ENCODE data around the gene ENTR1. TPM values are rescaled to one million over a fixed set of nuclear protein-coding genes. Genes with fewer than 3 reads are reported as not detected.

Gene ENTR1
- total and polyA plus RNA-seq, 2 of the 13 experiments (the other 11 are each of a cell fraction or from before 2014, with no cell fraction given) = 70.1 to 76.4 TPM

- TF ChIP-seq NFKBIZ (CRISPR knock-in tag; IDR thresholded peaks at IDR 0.05) (no peak; the same call in 1 of the 2 replicates), ZNF451 (CRISPR knock-in tag; IDR thresholded peaks at IDR 0.05) (peak; percentile 92; the same call in 1 of the 2 replicates), RFXAP (CRISPR knock-in tag; IDR thresholded peaks at IDR 0.05; ENCODE audit: borderline replicate concordance) (peak; percentile 89; the same call in 1 of the 2 replicates), YEATS4 (CRISPR knock-in tag; IDR thresholded peaks at IDR 0.05; ENCODE audit: borderline replicate concordance) (peak; percentile 86), ZNF20 (CRISPR knock-in tag; IDR thresholded peaks at IDR 0.05) (no peak), MTERF4 (CRISPR knock-in tag; IDR thresholded peaks at IDR 0.05) (no peak), ZKSCAN5 (CRISPR knock-in tag; IDR thresholded peaks at IDR 0.05) (no peak), ZKSCAN8 (CRISPR knock-in tag; IDR thresholded peaks at IDR 0.05; ENCODE audit: borderline replicate concordance) (no peak), PAX8 (CRISPR knock-in tag; IDR thresholded peaks at IDR 0.05; ENCODE audit: borderline replicate concordance) (peak; percentile 94; the same call in 1 of the 2 replicates), RCOR2 (CRISPR knock-in tag; IDR thresholded peaks at IDR 0.05) (no peak), HOXA9 (CRISPR knock-in tag; IDR thresholded peaks at IDR 0.05; ENCODE audit: borderline replicate concordance) (peak; percentile 93), NR2F6 (IDR thresholded peaks at IDR 0.05) (no peak), NR2F6 (CRISPR knock-in tag; IDR thresholded peaks at IDR 0.05) (peak; percentile 61; the same call in 1 of the 2 replicates), HNF4G (IDR thresholded peaks at IDR 0.05; ENCODE audit: borderline replicate concordance, low read depth, low read length) (no peak), HNF4G (CRISPR knock-in tag; IDR thresholded peaks at IDR 0.05; ENCODE audit: borderline replicate concordance, low read depth) (peak; percentile 69; the same call in 1 of the 2 replicates), NAIF1 (CRISPR knock-in tag; IDR thresholded peaks at IDR 0.05; ENCODE audit: borderline replicate concordance) (no peak), FOXA1 (IDR thresholded peaks at IDR 0.05) (no peak), FOXA1 (CRISPR knock-in tag; IDR thresholded peaks at IDR 0.05) (no peak; the same call in 1 of the 2 replicates), GABPB1 (CRISPR knock-in tag; IDR thresholded peaks at IDR 0.05) (peak; percentile 94), ZNF234 (CRISPR knock-in tag; conservative IDR thresholded peaks at IDR 0.05) (0 out of 2 replicates have a peak, but pooled peaks have one; percentile 32), ZNF567 (CRISPR knock-in tag; IDR thresholded peaks at IDR 0.05; ENCODE audit: borderline replicate concordance) (no peak), KAT8 (CRISPR knock-in tag; IDR thresholded peaks at IDR 0.05) (peak; percentile 89), AHR (CRISPR knock-in tag; IDR thresholded peaks at IDR 0.05) (no peak; the same call in 1 of the 2 replicates), IKZF5 (CRISPR knock-in tag; IDR thresholded peaks at IDR 0.05) (peak; percentile 63; the same call in 1 of the 2 replicates), ZZZ3 (CRISPR knock-in tag; IDR thresholded peaks at IDR 0.05; ENCODE audit: borderline replicate concordance) (peak; percentile 57; the same call in 1 of the 2 replicates)
- TF ChIP-seq, protein P1, sequence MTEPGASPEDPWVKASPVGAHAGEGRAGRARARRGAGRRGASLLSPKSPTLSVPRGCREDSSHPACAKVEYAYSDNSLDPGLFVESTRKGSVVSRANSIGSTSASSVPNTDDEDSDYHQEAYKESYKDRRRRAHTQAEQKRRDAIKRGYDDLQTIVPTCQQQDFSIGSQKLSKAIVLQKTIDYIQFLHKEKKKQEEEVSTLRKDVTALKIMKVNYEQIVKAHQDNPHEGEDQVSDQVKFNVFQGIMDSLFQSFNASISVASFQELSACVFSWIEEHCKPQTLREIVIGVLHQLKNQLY (CRISPR knock-in tag; IDR thresholded peaks at IDR 0.05) = peak; percentile 62; the same call in 1 of the 2 replicates
- TF ChIP-seq, protein P2, sequence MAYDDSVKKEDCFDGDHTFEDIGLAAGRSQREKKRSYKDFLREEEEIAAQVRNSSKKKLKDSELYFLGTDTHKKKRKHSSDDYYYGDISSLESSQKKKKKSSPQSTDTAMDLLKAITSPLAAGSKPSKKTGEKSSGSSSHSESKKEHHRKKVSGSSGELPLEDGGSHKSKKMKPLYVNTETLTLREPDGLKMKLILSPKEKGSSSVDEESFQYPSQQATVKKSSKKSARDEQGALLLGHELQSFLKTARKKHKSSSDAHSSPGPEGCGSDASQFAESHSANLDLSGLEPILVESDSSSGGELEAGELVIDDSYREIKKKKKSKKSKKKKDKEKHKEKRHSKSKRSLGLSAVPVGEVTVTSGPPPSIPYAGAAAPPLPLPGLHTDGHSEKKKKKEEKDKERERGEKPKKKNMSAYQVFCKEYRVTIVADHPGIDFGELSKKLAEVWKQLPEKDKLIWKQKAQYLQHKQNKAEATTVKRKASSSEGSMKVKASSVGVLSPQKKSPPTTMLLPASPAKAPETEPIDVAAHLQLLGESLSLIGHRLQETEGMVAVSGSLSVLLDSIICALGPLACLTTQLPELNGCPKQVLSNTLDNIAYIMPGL (CRISPR knock-in tag; IDR thresholded peaks at IDR 0.05; ENCODE audit: borderline replicate concordance in 1 of 2, low read depth in 1 of 2) = peak; percentile 85 to 90
These were observed 47.1 kb downstream of the ENTR1 start, which contains the start of gene DNLZ (continued) for GRCh38 chr9:136363106-136363948.

Data from HepG2 (cell line).